ENCODE results near the gene ZMIZ1.

DNA sequence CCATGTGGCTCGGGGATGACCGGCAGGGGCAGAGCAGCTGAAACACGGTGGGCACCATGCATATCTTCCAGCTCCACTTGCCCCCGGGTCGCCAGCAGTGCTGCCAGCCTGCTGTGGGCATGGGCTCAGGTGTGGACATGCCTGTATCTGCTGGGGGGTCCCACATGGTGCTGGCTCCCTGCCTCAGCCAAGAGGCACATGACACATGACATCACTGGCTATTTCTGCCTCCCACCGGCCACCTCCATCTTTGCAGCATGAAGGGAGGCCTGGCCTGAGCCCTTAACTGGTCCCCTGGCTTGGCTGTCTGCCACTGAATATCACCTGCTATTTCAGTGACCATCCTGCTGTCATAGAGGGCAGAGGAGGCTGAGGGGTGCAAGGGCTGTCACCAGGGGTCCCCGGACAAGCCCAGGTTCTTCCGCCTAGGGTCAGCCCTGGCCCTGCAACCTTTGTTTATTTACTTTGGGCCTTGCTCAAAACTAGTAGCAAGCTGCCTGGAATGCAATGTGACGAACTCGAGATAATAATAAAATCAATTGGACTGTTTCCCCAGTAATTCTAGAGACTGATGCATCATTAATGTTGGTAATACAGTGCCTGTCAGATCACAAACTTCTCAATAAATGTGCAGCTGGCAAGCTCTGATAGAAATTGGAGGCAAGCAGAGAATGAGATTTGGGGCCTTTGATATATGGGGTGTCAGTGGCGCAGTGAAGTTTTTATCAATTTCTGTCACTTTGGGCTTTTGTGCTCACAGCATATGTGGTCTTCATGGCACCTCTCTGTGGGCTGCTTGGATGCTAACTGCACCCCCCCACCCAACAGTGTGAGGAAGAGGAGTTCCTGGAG is 28.5 kb downstream of the ZMIZ1 start:
- TF ChIP-seq, protein P1, sequence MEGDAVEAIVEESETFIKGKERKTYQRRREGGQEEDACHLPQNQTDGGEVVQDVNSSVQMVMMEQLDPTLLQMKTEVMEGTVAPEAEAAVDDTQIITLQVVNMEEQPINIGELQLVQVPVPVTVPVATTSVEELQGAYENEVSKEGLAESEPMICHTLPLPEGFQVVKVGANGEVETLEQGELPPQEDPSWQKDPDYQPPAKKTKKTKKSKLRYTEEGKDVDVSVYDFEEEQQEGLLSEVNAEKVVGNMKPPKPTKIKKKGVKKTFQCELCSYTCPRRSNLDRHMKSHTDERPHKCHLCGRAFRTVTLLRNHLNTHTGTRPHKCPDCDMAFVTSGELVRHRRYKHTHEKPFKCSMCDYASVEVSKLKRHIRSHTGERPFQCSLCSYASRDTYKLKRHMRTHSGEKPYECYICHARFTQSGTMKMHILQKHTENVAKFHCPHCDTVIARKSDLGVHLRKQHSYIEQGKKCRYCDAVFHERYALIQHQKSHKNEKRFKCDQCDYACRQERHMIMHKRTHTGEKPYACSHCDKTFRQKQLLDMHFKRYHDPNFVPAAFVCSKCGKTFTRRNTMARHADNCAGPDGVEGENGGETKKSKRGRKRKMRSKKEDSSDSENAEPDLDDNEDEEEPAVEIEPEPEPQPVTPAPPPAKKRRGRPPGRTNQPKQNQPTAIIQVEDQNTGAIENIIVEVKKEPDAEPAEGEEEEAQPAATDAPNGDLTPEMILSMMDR (IDR thresholded peaks at IDR 0.05) = no peak
- no peak for TF ChIP-seq POLR2A (IDR thresholded peaks at IDR 0.05)

Data from lower leg skin (tissue), 3 donors.